Endothelial cell (in vitro differentiated cells): ENCODE measurements around the gene PRPF6. TPM values are rescaled to one million over a fixed set of nuclear protein-coding genes. Genes with fewer than 3 reads are reported as not detected.
A peak's percentile ranks its signal among the peaks of the same experiment; 100 is the strongest.

Source experiments
- DNase-seq: peaks from one replicate; pipeline ENCODE4 v3.0.0; 2021; ENCODE audit warnings: low spot score
- H3K27ac Mint-ChIP-seq: one replicate; pipeline ENCODE4 v1.8.0; 2021; ENCODE audit warnings: mixed read lengths, inconsistent platforms; ENCODE audit not compliant: unreplicated experiment
- H3K27me3 Mint-ChIP-seq: one replicate; pipeline ENCODE4 v1.8.0; 2021; ENCODE audit warnings: mild to moderate bottlenecking, moderate library complexity, mixed read lengths, inconsistent platforms; ENCODE audit not compliant: unreplicated experiment
- H3K36me3 Mint-ChIP-seq: one replicate; pipeline ENCODE4 v1.8.0; 2021; ENCODE audit warnings: mild to moderate bottlenecking, low read depth, mixed read lengths, inconsistent platforms; ENCODE audit not compliant: unreplicated experiment
- H3K4me1 Mint-ChIP-seq: one replicate; pipeline ENCODE4 v1.8.0; 2021; ENCODE audit warnings: mild to moderate bottlenecking, mixed read lengths, inconsistent platforms; ENCODE audit not compliant: unreplicated experiment
- H3K4me3 Mint-ChIP-seq: one replicate; pipeline ENCODE4 v1.8.0; 2021; ENCODE audit warnings: mild to moderate bottlenecking, mixed read lengths, inconsistent platforms; ENCODE audit not compliant: unreplicated experiment
- H3K9me3 Mint-ChIP-seq: one replicate; pipeline ENCODE4 v1.8.0; 2021; ENCODE audit warnings: mixed read lengths, inconsistent platforms; ENCODE audit not compliant: unreplicated experiment
- long read RNA-seq: library from polyadenylated mRNA; unstranded; transcript quantifications from one replicate; pipeline ENCODE4 v2.0.0, GENCODE V29; 2020; ENCODE audit not compliant: unreplicated experiment
- total RNA-seq: library from RNA; stranded (reverse); fragmentation: NEBNext Ultra II Directional; extraction: Animal tissue kit (Norgen Biotek cat#: 25700); gene quantifications from one replicate; pipeline ENCODE4 v1.2.1, GENCODE V29; 2021; ENCODE audit not compliant: unreplicated experiment
- TF ChIP-seq, protein P1 (sequence below): fragments of 200-600 bp; sonication (generic); IDR thresholded peaks from one replicate; pipeline ENCODE4 v1.5.0; 2021; ENCODE audit warnings: antibody characterized with exemption; ENCODE audit not compliant: unreplicated experiment

PRPF6 gene, protein sequence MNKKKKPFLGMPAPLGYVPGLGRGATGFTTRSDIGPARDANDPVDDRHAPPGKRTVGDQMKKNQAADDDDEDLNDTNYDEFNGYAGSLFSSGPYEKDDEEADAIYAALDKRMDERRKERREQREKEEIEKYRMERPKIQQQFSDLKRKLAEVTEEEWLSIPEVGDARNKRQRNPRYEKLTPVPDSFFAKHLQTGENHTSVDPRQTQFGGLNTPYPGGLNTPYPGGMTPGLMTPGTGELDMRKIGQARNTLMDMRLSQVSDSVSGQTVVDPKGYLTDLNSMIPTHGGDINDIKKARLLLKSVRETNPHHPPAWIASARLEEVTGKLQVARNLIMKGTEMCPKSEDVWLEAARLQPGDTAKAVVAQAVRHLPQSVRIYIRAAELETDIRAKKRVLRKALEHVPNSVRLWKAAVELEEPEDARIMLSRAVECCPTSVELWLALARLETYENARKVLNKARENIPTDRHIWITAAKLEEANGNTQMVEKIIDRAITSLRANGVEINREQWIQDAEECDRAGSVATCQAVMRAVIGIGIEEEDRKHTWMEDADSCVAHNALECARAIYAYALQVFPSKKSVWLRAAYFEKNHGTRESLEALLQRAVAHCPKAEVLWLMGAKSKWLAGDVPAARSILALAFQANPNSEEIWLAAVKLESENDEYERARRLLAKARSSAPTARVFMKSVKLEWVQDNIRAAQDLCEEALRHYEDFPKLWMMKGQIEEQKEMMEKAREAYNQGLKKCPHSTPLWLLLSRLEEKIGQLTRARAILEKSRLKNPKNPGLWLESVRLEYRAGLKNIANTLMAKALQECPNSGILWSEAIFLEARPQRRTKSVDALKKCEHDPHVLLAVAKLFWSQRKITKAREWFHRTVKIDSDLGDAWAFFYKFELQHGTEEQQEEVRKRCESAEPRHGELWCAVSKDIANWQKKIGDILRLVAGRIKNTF
- total RNA-seq, result 73.4 TPM
- long read RNA-seq, transcript PRPF6-201 (21 exons, 3,044 nt), result major isoform, 60 of 72 reads
- long read RNA-seq, partial matches to known transcripts, result 8 of 72 reads
- long read RNA-seq, other reads (novel, unspliced or antisense), result 4 of 72 reads

DNA sequence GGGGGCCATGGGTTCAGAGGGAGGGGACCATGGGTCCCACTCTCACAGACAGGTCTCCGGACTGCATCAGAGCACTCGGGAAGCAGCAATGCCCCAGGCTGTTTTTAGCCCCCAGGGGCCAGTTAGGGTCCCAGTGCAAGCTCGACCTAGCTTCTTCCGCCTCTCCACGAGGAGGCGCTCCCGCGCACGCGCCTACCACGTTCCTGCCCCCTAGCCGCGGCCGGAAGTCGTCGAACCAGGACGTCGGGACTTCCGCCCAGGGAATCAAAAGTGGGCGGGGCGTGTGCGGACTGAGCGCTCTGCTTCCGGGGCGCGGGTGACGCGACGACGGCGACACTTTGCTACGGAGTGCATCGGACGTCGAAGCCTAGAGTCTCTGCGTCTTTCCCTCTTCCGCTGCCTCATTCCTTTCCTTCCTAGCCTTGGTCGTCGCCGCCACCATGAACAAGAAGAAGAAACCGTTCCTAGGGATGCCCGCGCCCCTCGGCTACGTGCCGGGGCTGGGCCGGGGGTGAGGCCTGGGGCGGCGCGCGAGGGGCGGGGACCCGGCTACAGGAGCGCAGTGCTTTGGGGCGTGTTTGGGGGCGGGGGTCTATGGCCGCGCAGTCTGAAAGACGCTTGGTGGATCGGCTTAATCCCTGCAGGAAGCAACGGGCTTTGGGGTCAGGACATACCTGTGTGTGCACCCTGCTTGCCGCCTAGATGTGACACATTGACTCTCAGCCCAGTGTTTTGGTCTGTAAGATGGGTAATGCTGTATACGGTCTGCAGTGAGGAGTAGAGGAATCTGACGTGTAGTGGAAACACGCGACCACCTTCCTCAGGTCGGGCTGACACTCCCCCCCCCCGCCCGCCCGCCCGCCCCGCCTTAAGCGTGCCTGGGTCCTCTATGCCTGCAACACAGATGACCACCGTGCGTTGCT lies at the start of gene PRPF6:
TSS of gene PRPF6 (plus strand) at position 327 of the 923 bp plus-strand sequence. CDS start at position 441, 114 bp downstream.
- peaks cover 12% of the 10 kb centered on the region for H3K27me3 Mint-ChIP-seq
- no peaks in the 10 kb centered on the region for H3K9me3 Mint-ChIP-seq
- H3K4me3 Mint-ChIP-seq, result peak within 1 kb of the TSS; percentile 95
- H3K36me3 Mint-ChIP-seq, result peaks cover 23% of the 10 kb centered on the region
- peak within 1 kb of the TSS; percentile 67 for H3K27ac Mint-ChIP-seq
- TF ChIP-seq, protein P1, sequence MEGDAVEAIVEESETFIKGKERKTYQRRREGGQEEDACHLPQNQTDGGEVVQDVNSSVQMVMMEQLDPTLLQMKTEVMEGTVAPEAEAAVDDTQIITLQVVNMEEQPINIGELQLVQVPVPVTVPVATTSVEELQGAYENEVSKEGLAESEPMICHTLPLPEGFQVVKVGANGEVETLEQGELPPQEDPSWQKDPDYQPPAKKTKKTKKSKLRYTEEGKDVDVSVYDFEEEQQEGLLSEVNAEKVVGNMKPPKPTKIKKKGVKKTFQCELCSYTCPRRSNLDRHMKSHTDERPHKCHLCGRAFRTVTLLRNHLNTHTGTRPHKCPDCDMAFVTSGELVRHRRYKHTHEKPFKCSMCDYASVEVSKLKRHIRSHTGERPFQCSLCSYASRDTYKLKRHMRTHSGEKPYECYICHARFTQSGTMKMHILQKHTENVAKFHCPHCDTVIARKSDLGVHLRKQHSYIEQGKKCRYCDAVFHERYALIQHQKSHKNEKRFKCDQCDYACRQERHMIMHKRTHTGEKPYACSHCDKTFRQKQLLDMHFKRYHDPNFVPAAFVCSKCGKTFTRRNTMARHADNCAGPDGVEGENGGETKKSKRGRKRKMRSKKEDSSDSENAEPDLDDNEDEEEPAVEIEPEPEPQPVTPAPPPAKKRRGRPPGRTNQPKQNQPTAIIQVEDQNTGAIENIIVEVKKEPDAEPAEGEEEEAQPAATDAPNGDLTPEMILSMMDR, result peak; percentile 80
- peak; percentile 95 for DNase-seq
- H3K4me1 Mint-ChIP-seq, result peaks cover 30% of the 10 kb centered on the region

DNA sequence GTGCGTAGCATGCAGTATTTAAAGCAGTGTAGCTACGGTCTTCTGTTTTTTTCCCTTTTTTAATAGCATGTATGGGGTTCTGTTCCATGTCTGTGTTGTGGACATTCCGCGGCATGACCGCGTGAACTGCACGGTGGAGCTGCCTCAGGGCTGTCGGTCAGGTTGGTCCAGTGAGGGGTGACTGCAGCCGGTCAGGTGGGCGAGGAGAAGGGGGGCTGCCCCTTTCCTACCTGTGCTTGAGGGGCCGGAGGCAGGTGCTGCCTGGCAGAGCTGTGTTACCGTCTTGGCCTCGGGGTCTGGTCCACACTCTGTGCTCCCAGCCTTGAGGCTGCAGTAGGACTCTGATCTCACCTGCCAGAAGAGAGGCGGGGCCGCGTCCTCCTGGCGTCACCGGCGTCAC lies 49.2 kb upstream of the PRPF6 start:
- no peak overlapping the region for H3K27ac Mint-ChIP-seq
- peak overlapping the region; percentile 51 for H3K4me3 Mint-ChIP-seq
- no peaks in the 10 kb centered on the region for H3K9me3 Mint-ChIP-seq
- peaks cover 6% of the 10 kb centered on the region for H3K27me3 Mint-ChIP-seq
- DNase-seq, result no peak
- peaks cover 52% of the 10 kb centered on the region for H3K36me3 Mint-ChIP-seq
- no peaks in the 10 kb centered on the region for H3K4me1 Mint-ChIP-seq
- TF ChIP-seq, protein P1, result no peak

- Mint-ChIP-seq H3K36me3 (peaks cover 51% of the 10 kb centered on the region), H3K4me3 (peak overlapping the region; percentile 47), H3K4me1 (no peaks in the 10 kb centered on the region), H3K27me3 (peaks cover 8% of the 10 kb centered on the region), H3K9me3 (no peaks in the 10 kb centered on the region), H3K27ac (no peak overlapping the region)
- no peak for DNase-seq
- TF ChIP-seq, protein P1, result no peak
These were observed 48.2 kb upstream of the PRPF6 start for GRCh38 chr20:63932606-63933160.

DNA sequence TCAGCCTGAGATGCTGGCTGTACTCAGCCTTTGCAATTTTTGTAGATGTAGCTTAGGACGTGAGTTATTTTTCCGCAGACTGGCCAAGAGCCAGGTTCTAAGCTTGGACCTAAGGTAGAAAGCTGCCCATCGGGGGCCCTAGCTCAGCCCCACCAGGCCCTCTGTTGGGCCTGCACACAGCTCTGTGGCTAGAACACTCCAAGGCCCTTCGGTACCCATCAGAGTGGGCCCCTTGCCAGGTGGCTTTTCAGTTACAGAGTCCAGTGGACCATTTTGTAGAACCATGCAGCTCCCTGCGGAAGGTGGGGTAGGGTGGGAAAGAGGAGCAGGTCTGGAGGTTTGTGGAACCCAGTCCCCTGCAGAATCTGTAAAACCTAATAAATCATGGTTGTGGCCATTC lies 47.3 kb upstream of the PRPF6 start:
- Mint-ChIP-seq H3K4me3 (no peak overlapping the region), H3K27me3 (peaks cover 11% of the 10 kb centered on the region), H3K36me3 (peaks cover 44% of the 10 kb centered on the region), H3K9me3 (no peaks in the 10 kb centered on the region), H3K4me1 (no peaks in the 10 kb centered on the region), H3K27ac (no peak overlapping the region)
- no peak for DNase-seq
- TF ChIP-seq, protein P1, result no peak
